ENCODE results near the gene RCHY1. TPM values are rescaled to one million over a fixed set of nuclear protein-coding genes. Genes with fewer than 3 reads are reported as not detected.

The RCHY1 gene
- total and polyA plus RNA-seq, 8 donors: 28.3 to 44.5 (median 40.0) TPM

- no peak overlapping the region for H3K27ac ChIP-seq
- no peak overlapping the region for H3K4me3 ChIP-seq
- H3K27me3 ChIP-seq: no peaks in the 10 kb centered on the region
- H3K9me3 ChIP-seq: no peaks in the 10 kb centered on the region
- peaks cover 0 to 16% of the 10 kb centered on the region in 2 donors for H3K4me1 ChIP-seq
- DNase-seq (no peak), ATAC-seq (no peak)
- TF ChIP-seq CTCF (IDR thresholded peaks at IDR 0.05): no peak
- peaks cover 0 to 55% of the 10 kb centered on the region in 2 donors for H3K36me3 ChIP-seq
- intact Hi-C loops (cut with DNase I): no loop called here
Observed at GRCh38 chr4:75496406-75496805, 17.8 kb downstream of the RCHY1 start.

GRCh38 chr4:75495476-75495875 lies 18.7 kb downstream of the RCHY1 start:
- Histone ChIP-seq H3K9me3 (no peaks in the 10 kb centered on the region), H3K27ac (peak overlapping the region in 1 of 2 donors; percentile 66), H3K4me3 (no peak overlapping the region), H3K4me1 (peaks cover 0 to 16% of the 10 kb centered on the region in 2 donors), H3K36me3 (peaks cover 0 to 63% of the 10 kb centered on the region in 2 donors), H3K27me3 (no peaks in the 10 kb centered on the region)
- no peak for ATAC-seq
- no peak for TF ChIP-seq CTCF (IDR thresholded peaks at IDR 0.05)
- intact Hi-C loops (cut with DNase I): no loop called here
- no peak for DNase-seq

- DNase-seq (peak in 1 of 4 donors; percentile 14), ATAC-seq (peak; percentile 62)
- intact Hi-C loops (cut with DNase I): no loop called here
- peaks cover 0 to 66% of the 10 kb centered on the region in 2 donors for H3K36me3 ChIP-seq
- no peak overlapping the region for H3K4me3 ChIP-seq
- no peaks in the 10 kb centered on the region for H3K27me3 ChIP-seq
- peaks cover 0 to 16% of the 10 kb centered on the region in 2 donors for H3K4me1 ChIP-seq
- no peak for TF ChIP-seq CTCF (IDR thresholded peaks at IDR 0.05)
- no peaks in the 10 kb centered on the region for H3K9me3 ChIP-seq
- peak overlapping the region in 1 of 2 donors; percentile 66 for H3K27ac ChIP-seq
Observed at GRCh38 chr4:75494563-75494962, 19.6 kb downstream of the RCHY1 start.

- peak; percentile 27 for ATAC-seq
- Histone ChIP-seq H3K36me3 (peaks cover 1 to 64% of the 10 kb centered on the region in 2 donors), H3K4me3 (no peak overlapping the region), H3K27me3 (no peaks in the 10 kb centered on the region), H3K9me3 (no peaks in the 10 kb centered on the region), H3K4me1 (peaks cover 0 to 7% of the 10 kb centered on the region in 2 donors), H3K27ac (no peak overlapping the region)
- peak in 1 of 4 donors; percentile 7 for DNase-seq
- intact Hi-C loops (cut with DNase I): no loop called here
- TF ChIP-seq CTCF (IDR thresholded peaks at IDR 0.05): peak in 1 of 2 donors; percentile 8
Observed at GRCh38 chr4:75490155-75490554, 24.0 kb downstream of the RCHY1 start.

GRCh38 chr4:75484190-75484589 lies 30.0 kb downstream of the RCHY1 start:
- TF ChIP-seq CTCF (IDR thresholded peaks at IDR 0.05): no peak
- DNase-seq (peak in 1 of 4 donors; percentile 18), ATAC-seq (no peak)
- intact Hi-C loops (cut with DNase I): no loop called here
- Histone ChIP-seq H3K27me3 (no peaks in the 10 kb centered on the region), H3K9me3 (no peaks in the 10 kb centered on the region), H3K36me3 (peaks cover 2 to 84% of the 10 kb centered on the region in 2 donors), H3K4me1 (no peaks in the 10 kb centered on the region), H3K27ac (no peak overlapping the region), H3K4me3 (no peak overlapping the region)
